ENCODE data around the gene RPN2. TPM values are rescaled to one million over a fixed set of nuclear protein-coding genes. Genes with fewer than 3 reads are reported as not detected.

RPN2 gene
- total and polyA plus RNA-seq, 2 donors (not counting 1 experiment from before 2014, with no cell fraction given) = 80.2 to 87.3 TPM

DNA sequence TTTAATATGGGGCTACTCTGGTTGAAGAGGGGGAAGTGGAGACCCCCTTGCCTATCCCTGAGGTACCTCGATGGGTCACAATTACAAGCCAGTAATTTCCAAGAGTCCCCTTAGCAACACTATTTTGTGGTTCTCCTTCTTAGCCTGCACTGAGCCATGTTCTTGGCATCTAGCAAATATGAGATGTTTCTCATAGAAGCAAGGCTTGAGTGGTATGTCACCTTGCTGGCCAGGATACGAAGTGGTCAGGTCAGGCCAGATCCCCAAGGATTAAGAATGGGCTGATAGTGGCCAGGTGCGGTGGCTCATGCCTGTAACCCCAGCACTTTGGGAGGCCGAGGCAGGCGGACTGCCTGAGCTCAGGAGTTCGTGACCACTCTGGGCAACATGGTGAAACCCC is 84.6 kb downstream of the RPN2 start:
- ATAC-seq (ENCODE audit: low read depth) = no peak
- 93% methylated on average over 6 of the region's 6 CpGs for WGBS (ENCODE audit: insufficient coverage)
- Histone ChIP-seq H3K79me2 (ENCODE audit: control insufficient read depth, insufficient read depth, low read length) (no peaks in the 10 kb centered on the region), H3K27me3 (replicated peaks in 1 of 4; ENCODE audit: control extremely low read depth in 1 of 4, control insufficient read depth in 3 of 4, insufficient read depth in 4 of 4, low read length in 3 of 4) (no peaks in the 10 kb centered on the region), H3K4me3 (ENCODE audit: control extremely low read depth in 1 of 5, extremely low read depth in 1 of 5, insufficient read depth in 1 of 5, low read depth in 2 of 5, low read length in 4 of 5) (no peak overlapping the region), H3K4me2 (replicated peaks; ENCODE audit: low read depth, low read length, poor library complexity, severe bottlenecking) (no peak overlapping the region), H2AFZ (ENCODE audit: insufficient read depth, low read depth, low read length, poor library complexity, severe bottlenecking) (no peak overlapping the region), H3K36me3 (replicated peaks in 1 of 2; ENCODE audit: control extremely low read depth in 1 of 2, control insufficient read depth in 1 of 2, extremely low read depth in 1 of 2, insufficient read depth in 2 of 2, low read length in 1 of 2) (no peaks in the 10 kb centered on the region), H4K20me1 (ENCODE audit: control insufficient read depth, insufficient read depth, low read length, poor library complexity, severe bottlenecking) (no peaks in the 10 kb centered on the region), H3K9ac (ENCODE audit: low read length) (no peak overlapping the region), H3K9me3 (ENCODE audit: control extremely low read depth in 1 of 3, control insufficient read depth in 2 of 3, insufficient read depth in 1 of 3, low read length in 2 of 3) (no peaks in the 10 kb centered on the region), H3K27ac (ENCODE audit: low read length in 2 of 2) (no peak overlapping the region), H3K4me1 (ENCODE audit: control insufficient read depth in 2 of 2, insufficient read depth in 2 of 2, low read length in 2 of 2) (peaks cover 5 to 9% of the 10 kb centered on the region in 2 donors)
- peaks cover 6% of the 10 kb centered on the region for H3K4me1 Mint-ChIP-seq
- H3K9me3 Mint-ChIP-seq (ENCODE audit: insufficient read depth) = no peaks in the 10 kb centered on the region
- CTCF ChIA-PET = interaction anchor here (1.4 to 9.8 kb wide), 4 partner anchors 23 to 269 kb away, joined by 3 to 161 read pairs (median 14); no protein-coding TSS in a partner anchor
- TF ChIP-seq, protein P1, sequence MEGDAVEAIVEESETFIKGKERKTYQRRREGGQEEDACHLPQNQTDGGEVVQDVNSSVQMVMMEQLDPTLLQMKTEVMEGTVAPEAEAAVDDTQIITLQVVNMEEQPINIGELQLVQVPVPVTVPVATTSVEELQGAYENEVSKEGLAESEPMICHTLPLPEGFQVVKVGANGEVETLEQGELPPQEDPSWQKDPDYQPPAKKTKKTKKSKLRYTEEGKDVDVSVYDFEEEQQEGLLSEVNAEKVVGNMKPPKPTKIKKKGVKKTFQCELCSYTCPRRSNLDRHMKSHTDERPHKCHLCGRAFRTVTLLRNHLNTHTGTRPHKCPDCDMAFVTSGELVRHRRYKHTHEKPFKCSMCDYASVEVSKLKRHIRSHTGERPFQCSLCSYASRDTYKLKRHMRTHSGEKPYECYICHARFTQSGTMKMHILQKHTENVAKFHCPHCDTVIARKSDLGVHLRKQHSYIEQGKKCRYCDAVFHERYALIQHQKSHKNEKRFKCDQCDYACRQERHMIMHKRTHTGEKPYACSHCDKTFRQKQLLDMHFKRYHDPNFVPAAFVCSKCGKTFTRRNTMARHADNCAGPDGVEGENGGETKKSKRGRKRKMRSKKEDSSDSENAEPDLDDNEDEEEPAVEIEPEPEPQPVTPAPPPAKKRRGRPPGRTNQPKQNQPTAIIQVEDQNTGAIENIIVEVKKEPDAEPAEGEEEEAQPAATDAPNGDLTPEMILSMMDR (IDR thresholded peaks at IDR 0.05) = no peak
- no peak for TF ChIP-seq EZH2 (IDR thresholded peaks at IDR 0.05; ENCODE audit: borderline replicate concordance, insufficient read depth, low read depth, low read length, poor library complexity, severe bottlenecking)
- H3K4me3 Mint-ChIP-seq = no peak overlapping the region
- POLR2A ChIA-PET = interaction anchor here (1.0 kb wide), 1 partner anchor 13 kb away, joined by 3 read pairs; no protein-coding TSS in a partner anchor
- H3K27me3 Mint-ChIP-seq = peaks cover 18% of the 10 kb centered on the region
- intact Hi-C loops (cut with micrococcal nuclease) = no loop called here
- no peak for DNase-seq
- H3K27ac Mint-ChIP-seq = no peak overlapping the region

DNA sequence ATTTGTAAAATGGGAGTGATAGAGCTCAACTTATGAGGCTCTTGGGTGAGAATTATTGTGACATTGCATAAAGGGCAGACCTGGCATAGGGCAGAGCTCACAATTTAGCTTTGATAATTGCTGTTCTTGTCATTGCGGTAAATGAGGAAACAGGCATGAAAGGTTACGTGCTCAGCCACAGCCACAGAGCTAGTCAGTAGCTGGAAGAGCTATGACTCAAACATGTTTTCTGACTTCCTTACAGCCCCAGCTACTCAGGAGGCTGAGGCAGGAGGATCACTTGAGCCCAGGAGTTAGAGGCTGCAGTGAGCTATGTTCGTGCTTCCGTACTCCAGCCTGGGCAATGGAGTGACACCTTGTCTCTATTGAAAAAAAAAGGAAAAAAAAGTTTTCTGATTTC is 86.0 kb downstream of the RPN2 start:
- POLR2A ChIA-PET = no interaction called here
- no peak overlapping the region for H3K27ac ChIP-seq (ENCODE audit: low read length in 2 of 2)
- no peak overlapping the region for H3K27ac Mint-ChIP-seq
- CTCF ChIA-PET = interaction anchor here (0.8 to 9.8 kb wide), 6 partner anchors 12 to 267 kb away, joined by 3 to 161 read pairs (median 14); no protein-coding TSS in a partner anchor
- H3K27me3 Mint-ChIP-seq = peaks cover 12% of the 10 kb centered on the region
- ATAC-seq (ENCODE audit: low read depth) (peak; percentile 75), DNase-seq (peak; percentile 54)
- H3K9ac ChIP-seq (ENCODE audit: low read length) = no peak overlapping the region
- H3K27me3 ChIP-seq (replicated peaks in 1 of 4; ENCODE audit: control extremely low read depth in 1 of 4, control insufficient read depth in 3 of 4, insufficient read depth in 4 of 4, low read length in 3 of 4) = no peaks in the 10 kb centered on the region
- no peak overlapping the region for H3K4me3 Mint-ChIP-seq
- no peak overlapping the region for H2AFZ ChIP-seq (ENCODE audit: insufficient read depth, low read depth, low read length, poor library complexity, severe bottlenecking)
- TF ChIP-seq EZH2 (IDR thresholded peaks at IDR 0.05; ENCODE audit: borderline replicate concordance, insufficient read depth, low read depth, low read length, poor library complexity, severe bottlenecking) = no peak
- TF ChIP-seq, protein P1 (IDR thresholded peaks at IDR 0.05) = no peak
- no CpG with 5 or more reads among the region's 4 CpGs for WGBS (ENCODE audit: insufficient coverage)
- intact Hi-C loops (cut with micrococcal nuclease) = no loop called here
- no peaks in the 10 kb centered on the region for H3K79me2 ChIP-seq (ENCODE audit: control insufficient read depth, insufficient read depth, low read length)
- H4K20me1 ChIP-seq (ENCODE audit: control insufficient read depth, insufficient read depth, low read length, poor library complexity, severe bottlenecking) = no peaks in the 10 kb centered on the region
- H3K36me3 ChIP-seq (replicated peaks in 1 of 2; ENCODE audit: control extremely low read depth in 1 of 2, control insufficient read depth in 1 of 2, extremely low read depth in 1 of 2, insufficient read depth in 2 of 2, low read length in 1 of 2) = no peaks in the 10 kb centered on the region
- peaks cover 10 to 17% of the 10 kb centered on the region in 2 donors for H3K4me1 ChIP-seq (ENCODE audit: control insufficient read depth in 2 of 2, insufficient read depth in 2 of 2, low read length in 2 of 2)
- H3K4me1 Mint-ChIP-seq = peaks cover 13% of the 10 kb centered on the region
- no peaks in the 10 kb centered on the region for H3K9me3 Mint-ChIP-seq (ENCODE audit: insufficient read depth)
- H3K4me3 ChIP-seq (ENCODE audit: control extremely low read depth in 1 of 5, extremely low read depth in 1 of 5, insufficient read depth in 1 of 5, low read depth in 2 of 5, low read length in 4 of 5) = no peak overlapping the region
- no peaks in the 10 kb centered on the region for H3K9me3 ChIP-seq (ENCODE audit: control extremely low read depth in 1 of 3, control insufficient read depth in 2 of 3, insufficient read depth in 1 of 3, low read length in 2 of 3)
- peak overlapping the region; percentile 27 for H3K4me2 ChIP-seq (replicated peaks; ENCODE audit: low read depth, low read length, poor library complexity, severe bottlenecking)

All from B cell (primary cell).